GM21619 (cell line): Measurements from ENCODE around the gene CAPZB.

ENCODE experiments used
- ATAC-seq: cut with Tn5 transposase; IDR thresholded peaks from one replicate; pipeline ENCODE4 v1.9.1; 2021; ENCODE audit not compliant: unreplicated experiment

CAPZB gene

GRCh38 chr1:19372136-19372514, 113.2 kb downstream of the CAPZB start:
- ATAC-seq, result no peak

GRCh38 chr1:19371226-19372135, 113.9 kb downstream of the CAPZB start:
- ATAC-seq, result no peak

GRCh38 chr1:19370453-19371170, 114.7 kb downstream of the CAPZB start:
- ATAC-seq, result no peak

GRCh38 chr1:19369396-19370090, 115.8 kb downstream of the CAPZB start:
- no peak for ATAC-seq

- ATAC-seq, result no peak
These were observed 116.4 kb downstream of the CAPZB start for GRCh38 chr1:19368964-19369363.

GRCh38 chr1:19368050-19368449, 117.3 kb downstream of the CAPZB start:
- ATAC-seq, result no peak

- no peak for ATAC-seq
These were observed 117.7 kb downstream of the CAPZB start for GRCh38 chr1:19367584-19368041.

- no peak for ATAC-seq
These were observed 118.5 kb downstream of the CAPZB start for GRCh38 chr1:19366599-19367536.

- ATAC-seq, result no peak
These were observed 119.6 kb downstream of the CAPZB start for GRCh38 chr1:19365721-19366120.

GRCh38 chr1:19363536-19364152, 121.7 kb downstream of the CAPZB start:
- no peak for ATAC-seq

GRCh38 chr1:19361611-19362147, 123.7 kb downstream of the CAPZB start:
- ATAC-seq, result no peak

- no peak for ATAC-seq
These were observed 124.3 kb downstream of the CAPZB start for GRCh38 chr1:19360843-19361610.

GRCh38 chr1:19360432-19360831, 124.9 kb downstream of the CAPZB start:
- no peak for ATAC-seq

GRCh38 chr1:19360016-19360415, 125.3 kb downstream of the CAPZB start:
- ATAC-seq, result no peak

GRCh38 chr1:19359357-19359756, 126.0 kb downstream of the CAPZB start:
- ATAC-seq, result no peak

- ATAC-seq, result no peak
These were observed 126.6 kb downstream of the CAPZB start for GRCh38 chr1:19358710-19359109.

- ATAC-seq, result no peak
These were observed 127.9 kb downstream of the CAPZB start for GRCh38 chr1:19357299-19357986.

- ATAC-seq, result no peak
These were observed 129.1 kb downstream of the CAPZB start for GRCh38 chr1:19356266-19356665.
